GM19468 (cell line): Measurements from ENCODE around the gene DAPL1.

Experiments used
- ATAC-seq: cut with Tn5 transposase; IDR thresholded peaks from one replicate; pipeline ENCODE4 v1.9.1; 2021; ENCODE audit warnings: mild to moderate bottlenecking, moderate library complexity, moderate number of reproducible peaks; ENCODE audit not compliant: unreplicated experiment; ENCODE audit errors: extremely low read depth

DAPL1 gene

GRCh38 chr2:158776231-158776630 lies 18.9 kb upstream of the DAPL1 start:
- no peak for ATAC-seq

GRCh38 chr2:158777077-158777476 lies 18.0 kb upstream of the DAPL1 start:
- no peak for ATAC-seq

- no peak for ATAC-seq
These were observed 16.9 kb upstream of the DAPL1 start for GRCh38 chr2:158778243-158778642.

GRCh38 chr2:158779621-158780020 lies 15.5 kb upstream of the DAPL1 start:
- no peak for ATAC-seq

- ATAC-seq, result no peak
These were observed 13.7 kb upstream of the DAPL1 start for GRCh38 chr2:158781353-158781961.

GRCh38 chr2:158782136-158782535 lies 13.0 kb upstream of the DAPL1 start:
- no peak for ATAC-seq

- no peak for ATAC-seq
These were observed 12.5 kb upstream of the DAPL1 start for GRCh38 chr2:158782616-158783015.

- ATAC-seq, result no peak
These were observed 11.2 kb upstream of the DAPL1 start for GRCh38 chr2:158783923-158784322.

- no peak for ATAC-seq
These were observed 8.2 kb upstream of the DAPL1 start for GRCh38 chr2:158786897-158787296.

GRCh38 chr2:158788951-158789350 lies 6.2 kb upstream of the DAPL1 start:
- ATAC-seq, result no peak

- ATAC-seq, result no peak
These were observed 1.5 kb downstream of the DAPL1 start for GRCh38 chr2:158796652-158797051.

- ATAC-seq, result no peak
These were observed 3.0 kb downstream of the DAPL1 start for GRCh38 chr2:158797963-158798700.

- no peak for ATAC-seq
These were observed 4.1 kb downstream of the DAPL1 start for GRCh38 chr2:158799181-158799580.

GRCh38 chr2:158803506-158803905 lies 8.4 kb downstream of the DAPL1 start:
- ATAC-seq, result no peak

GRCh38 chr2:158805255-158805654 lies 10.1 kb downstream of the DAPL1 start:
- no peak for ATAC-seq

- no peak for ATAC-seq
These were observed 10.8 kb downstream of the DAPL1 start for GRCh38 chr2:158805936-158806335.

- ATAC-seq, result no peak
These were observed 11.8 kb downstream of the DAPL1 start for GRCh38 chr2:158806941-158807340.

GRCh38 chr2:158808426-158808825 lies 13.3 kb downstream of the DAPL1 start:
- ATAC-seq, result no peak

GRCh38 chr2:158809816-158810215 lies 14.7 kb downstream of the DAPL1 start:
- no peak for ATAC-seq

- no peak for ATAC-seq
These were observed 15.8 kb downstream of the DAPL1 start for GRCh38 chr2:158810731-158811460.

- no peak for ATAC-seq
These were observed 20.0 kb downstream of the DAPL1 start for GRCh38 chr2:158815166-158815565.
